Measurements from ENCODE around the gene LIPT1. TPM values are rescaled to one million over a fixed set of nuclear protein-coding genes. Genes with fewer than 3 reads are reported as not detected.
"Not testable (repeated sequence)": the region's sequence is repeated elsewhere in the genome, so short reads cannot be mapped to it uniquely, and the experiment has no call there.

LIPT1 gene
- total RNA-seq = 1 to 10 TPM; 5.7 to 7.2 TPM
- long read RNA-seq, donor 1, partial matches to known transcripts = 0 of 3 reads
- long read RNA-seq, donor 1, other reads (novel, unspliced or antisense) = 0 of 3 reads
- long read RNA-seq, donor 2, partial matches to known transcripts = 1 of 9 reads
- long read RNA-seq, donor 2, other reads (novel, unspliced or antisense) = 0 of 9 reads

DNA sequence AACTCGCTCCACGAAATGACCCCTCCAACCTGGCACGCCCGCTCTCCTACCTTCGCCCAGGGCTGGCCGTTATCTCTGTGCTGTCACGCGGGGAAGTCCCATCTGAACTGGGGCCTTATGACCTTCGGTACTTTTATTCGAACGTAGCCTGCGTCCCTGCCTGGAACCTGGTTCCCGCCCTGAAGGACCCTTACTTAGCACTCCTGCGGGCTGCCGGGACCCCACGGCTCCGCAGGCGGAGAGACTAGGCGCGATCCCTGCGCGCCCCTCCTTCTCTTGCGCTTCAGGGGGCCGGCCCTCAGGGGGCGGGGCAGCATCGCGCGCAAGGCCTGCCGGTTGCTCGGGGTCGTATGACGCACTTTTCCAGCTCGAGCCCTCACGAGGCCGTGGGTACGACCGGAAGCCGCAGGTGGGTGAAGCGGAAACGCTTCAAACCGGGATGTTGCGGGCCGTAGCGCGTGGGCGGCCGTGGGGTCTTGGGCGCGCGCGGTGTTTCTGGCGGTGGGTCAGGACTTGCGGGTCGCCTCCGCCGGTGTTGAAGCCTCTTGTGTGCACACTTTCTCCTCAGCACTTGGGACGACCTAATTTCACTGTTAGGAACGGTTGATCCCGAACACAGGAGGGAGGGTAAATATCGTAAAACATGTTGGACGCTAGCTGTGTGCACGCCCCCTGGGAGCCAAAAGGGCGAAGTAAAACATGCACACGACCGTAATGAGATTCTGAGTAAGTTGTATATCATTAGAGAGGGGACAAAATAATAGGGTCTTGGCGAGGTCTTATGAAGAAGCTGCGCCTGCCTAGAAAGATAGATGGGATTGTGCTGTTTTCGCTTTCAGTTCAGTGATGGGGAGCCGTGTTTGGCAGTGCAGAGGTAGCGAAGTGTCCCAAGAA is at the start of gene LIPT1, which contains the start of gene TSGA10:
TSS of gene LIPT1 (plus strand) at position 325 of the 894 bp plus-strand sequence. CDS start 6,991 bp downstream, outside the sequence.
TSS of gene TSGA10 (minus strand) at position 300 of the 894 bp plus-strand sequence. CDS start 45,503 bp downstream, outside the sequence.
- intact Hi-C loops (cut with DNase I) = no loop called here
- DNase-seq (ENCODE audit: low spot score) = peak; percentile 97

DNA sequence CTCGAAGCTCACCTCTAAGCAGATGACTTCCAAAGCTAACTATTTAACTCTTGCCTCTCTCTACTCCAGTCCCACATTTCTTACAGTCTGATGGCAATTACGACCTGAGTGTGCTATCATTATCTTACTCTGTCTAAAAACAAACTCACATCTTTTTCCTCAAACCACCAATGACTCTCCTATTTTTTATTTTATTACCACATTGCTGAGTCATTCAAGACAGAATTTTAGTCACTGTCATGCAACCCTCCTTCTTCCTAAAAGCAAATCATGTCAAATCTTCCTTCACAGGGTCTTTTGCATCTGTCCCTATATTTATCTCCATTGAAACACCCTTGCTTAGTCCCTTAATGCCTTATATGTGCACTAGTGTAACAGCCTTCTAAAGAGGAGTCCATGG is 47.9 kb upstream of the LIPT1 start:
- intact Hi-C loops (cut with DNase I) = no loop called here
- DNase-seq (ENCODE audit: low spot score) = no peak

DNA sequence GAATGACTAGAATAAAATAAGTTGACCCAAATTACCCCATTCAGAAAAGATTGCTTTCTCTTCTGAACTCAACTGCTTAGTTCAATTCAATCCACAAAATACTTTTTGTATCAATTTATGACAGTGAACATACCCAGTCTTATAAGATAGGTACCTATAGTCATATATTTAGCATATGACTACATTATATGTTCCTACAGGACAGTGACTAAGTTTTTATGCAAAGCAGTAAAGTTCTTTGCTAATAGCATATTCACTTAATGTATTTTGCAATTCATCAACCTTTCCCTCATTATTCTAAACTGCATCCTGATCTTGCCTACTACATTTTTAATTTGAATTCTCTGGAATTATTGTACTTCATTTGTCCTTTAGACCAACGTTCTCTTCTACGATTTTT is 43.5 kb upstream of the LIPT1 start:
- DNase-seq (ENCODE audit: low spot score) = no peak
- intact Hi-C loops (cut with DNase I) = no loop called here

DNA sequence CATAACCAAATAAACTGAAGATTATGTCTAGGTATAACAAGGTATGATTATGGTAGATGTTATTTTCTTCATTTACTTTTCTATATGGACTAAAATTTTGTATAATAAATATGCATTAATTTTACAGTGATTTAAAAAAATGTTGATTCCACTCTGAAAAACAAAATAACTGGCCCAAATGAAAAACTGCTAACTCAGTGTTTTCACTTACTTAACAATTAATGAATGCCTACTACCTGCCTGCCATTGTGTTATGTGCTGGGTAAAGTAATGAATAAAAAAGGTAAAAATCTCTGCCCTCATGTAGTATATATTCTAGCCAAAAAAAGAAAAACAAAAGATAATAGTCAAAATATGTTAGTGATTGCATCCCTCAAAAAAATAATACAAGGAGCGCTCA is 42.8 kb upstream of the LIPT1 start:
- DNase-seq (ENCODE audit: low spot score) = no peak
- intact Hi-C loops (cut with DNase I) = no loop called here

DNA sequence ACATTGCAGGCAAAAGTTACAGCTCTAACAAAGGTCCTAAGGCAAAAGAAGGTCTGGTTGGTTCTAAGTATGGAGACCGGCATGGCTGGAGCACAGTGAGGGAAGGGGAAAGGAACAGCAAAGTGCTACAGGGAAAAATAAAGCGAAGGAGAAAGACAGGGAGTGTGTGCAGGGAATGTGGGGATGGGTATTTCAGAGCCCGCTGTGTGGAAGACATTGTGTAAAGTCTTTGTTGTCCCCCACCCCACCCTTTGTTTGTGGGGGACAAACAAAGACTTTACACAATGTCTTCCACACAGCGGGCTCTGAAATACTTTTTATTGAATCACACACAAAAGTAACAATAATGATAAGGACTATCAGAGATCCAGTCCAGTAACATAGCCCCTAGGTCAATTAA is 42.1 kb upstream of the LIPT1 start:
- no peak for DNase-seq (ENCODE audit: low spot score)
- intact Hi-C loops (cut with DNase I) = no loop called here

DNA sequence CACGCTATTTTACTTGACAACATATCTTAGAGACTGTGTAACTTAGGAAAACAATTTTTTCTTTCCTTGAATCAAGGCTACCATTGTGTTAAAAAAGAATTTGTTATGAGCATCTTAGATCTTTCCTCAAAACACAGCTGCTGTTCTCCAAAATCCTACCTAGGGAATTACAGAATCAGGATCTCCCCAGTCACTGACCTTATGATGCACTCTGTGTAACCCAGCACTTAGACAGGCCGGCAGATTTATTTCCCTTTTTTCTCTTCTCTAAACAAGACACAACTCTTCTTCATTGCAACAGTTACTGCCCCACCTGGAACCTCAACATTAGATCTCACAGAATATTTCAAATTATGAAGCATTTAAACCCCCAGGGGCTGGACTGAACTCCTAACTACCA is 26.8 kb upstream of the LIPT1 start:
- no peak for DNase-seq (ENCODE audit: low spot score)
- intact Hi-C loops (cut with DNase I) = no loop called here

DNA sequence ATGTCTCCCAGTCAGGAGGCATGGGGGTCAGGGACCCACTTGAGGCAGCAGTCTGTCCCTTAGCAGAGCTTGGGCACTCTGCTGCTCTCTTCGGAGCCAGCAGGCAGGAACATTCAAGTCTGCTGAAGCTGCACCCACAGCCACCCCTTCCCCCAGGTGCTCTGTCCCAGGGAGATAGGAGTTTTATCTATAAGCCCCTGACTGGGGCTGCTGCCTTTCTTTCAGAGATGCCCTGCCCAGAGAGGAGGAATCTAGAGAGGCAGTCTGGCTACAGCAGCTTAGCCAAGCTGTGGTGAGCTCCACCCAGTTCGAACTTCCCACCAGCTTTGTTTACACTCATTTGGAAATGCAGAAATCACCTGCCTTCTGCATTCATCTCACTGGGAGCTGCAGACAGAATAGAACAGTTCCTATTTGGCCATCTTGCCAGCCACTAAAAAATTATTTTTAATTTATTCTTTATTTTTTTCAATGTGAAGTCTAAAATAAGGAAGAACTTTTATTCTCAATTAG is 19.7 kb upstream of the LIPT1 start:
- intact Hi-C loops (cut with DNase I); DNase-seq (ENCODE audit: low spot score): not testable (repeated sequence)

DNA sequence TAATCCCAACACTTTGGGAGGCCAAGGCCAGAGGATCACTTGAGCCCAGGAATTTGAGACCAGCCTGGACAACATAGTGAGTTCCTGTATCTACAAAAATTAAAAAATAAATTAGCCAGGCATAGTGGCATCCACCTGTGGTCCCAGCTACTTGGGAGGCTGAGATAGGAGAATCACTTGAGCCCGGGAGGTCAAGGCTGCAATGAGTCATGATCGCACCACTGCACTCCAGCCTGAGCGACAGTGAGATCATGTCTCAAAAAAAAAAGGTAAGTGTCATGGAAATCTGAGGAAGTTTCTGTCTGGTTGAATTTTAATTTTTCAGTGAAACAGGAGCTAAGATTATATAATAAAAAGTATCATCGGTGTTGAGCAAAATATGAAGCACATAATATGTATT is 15.8 kb upstream of the LIPT1 start:
- no peak for DNase-seq (ENCODE audit: low spot score)
- intact Hi-C loops (cut with DNase I) = no loop called here

DNA sequence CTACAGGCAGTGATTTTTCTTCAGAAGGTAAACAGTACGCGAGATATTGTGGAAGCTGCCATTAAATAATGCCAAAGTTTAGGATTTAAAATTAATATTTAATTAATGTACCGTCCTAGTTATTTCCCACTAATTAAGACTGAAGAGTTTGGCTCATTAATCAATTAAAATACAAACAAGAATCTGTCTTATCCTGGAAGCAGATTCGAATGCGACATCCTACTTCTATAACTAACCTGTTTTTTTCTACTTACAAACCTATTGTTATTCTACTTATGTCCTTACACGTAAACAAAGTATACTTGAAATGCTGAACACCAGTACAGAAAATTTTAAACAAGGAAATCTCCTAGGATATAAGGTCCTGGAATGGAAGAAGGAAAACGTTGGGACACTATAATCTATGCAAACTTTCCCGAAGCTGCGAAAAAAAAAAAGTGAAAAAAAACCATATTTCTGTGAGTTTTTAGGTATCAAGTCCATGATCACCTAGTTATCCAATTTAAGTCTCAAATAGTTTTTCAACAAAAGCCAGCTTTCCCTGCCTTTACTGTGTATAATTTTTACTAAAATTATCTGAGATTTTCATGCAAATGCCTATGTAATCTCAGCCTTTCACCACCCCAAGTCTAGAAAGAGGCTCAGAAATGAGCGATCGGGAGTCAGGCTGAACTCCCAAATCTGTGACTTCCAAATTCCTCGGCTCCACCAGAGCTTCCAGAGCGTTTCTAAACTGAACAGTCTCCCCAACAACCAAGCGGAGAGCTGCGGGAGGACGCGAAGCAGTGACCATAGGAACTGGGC is 14.5 kb upstream of the LIPT1 start:
- DNase-seq (ENCODE audit: low spot score) = no peak
- intact Hi-C loops (cut with DNase I) = no loop called here

DNA sequence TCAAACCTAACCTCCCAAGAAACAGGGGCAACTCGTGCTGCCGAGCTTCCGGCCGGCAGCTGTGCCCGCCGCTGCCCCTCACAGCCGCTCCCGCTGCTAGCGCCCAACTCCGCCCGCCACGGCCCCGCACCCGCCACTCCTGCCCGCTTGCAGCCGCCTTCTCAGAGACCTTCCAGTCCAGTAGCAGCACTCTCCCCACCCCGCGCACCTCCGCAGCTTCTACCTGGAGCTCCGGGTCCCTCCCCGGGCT is 14.0 kb upstream of the LIPT1 start:
- DNase-seq (ENCODE audit: low spot score) = no peak
- intact Hi-C loops (cut with DNase I) = no loop called here

DNA sequence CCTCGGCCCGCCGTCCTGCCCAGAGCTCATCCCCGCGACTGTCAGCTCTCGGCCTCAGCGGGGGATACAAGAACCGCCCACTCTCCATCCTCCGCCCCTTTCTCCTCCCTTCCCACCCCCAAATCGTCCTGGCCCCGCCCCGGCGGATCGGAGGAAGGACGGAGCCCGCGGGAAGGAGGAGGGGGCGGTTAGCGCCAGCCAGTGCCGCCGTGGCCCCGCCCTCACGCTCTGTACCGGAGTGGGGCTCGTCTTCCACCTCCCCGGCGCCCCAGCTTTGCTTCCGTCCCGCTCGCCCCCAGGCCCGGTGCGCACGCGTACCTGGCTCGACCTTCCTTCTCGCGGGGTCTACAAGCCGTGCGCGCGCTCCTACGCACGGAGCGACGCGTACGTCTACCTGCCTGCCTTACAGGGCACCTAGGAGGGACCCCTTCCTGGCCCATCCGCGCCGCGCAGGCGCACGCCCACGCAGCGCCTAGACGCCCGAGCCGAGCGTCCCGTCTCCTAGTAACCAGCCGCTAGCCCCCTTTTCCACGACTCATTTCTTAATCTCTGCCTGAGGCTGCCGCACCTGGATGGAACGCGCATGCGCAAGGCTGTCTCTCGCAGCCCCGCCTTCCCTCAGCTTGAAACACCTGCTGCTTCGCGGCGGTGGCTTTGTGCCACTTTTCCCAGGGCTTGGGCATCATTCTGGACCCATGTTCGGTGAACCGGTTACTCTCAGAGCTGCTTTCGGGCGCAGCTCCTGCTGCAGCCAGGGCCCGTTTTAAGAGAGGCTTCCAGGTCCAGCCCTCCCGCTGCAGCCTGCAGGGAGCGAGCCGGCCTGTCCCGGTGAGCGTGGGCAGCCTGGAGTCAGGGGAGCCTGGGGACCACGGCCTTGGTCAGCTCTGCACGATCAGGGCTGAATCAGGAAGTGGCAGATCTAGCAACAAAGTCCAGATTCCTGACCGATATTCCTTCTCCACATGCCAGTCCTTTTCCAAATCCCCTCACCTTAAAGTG is 13.4 kb upstream of the LIPT1 start, which contains the start of gene C2orf15:
TSS of gene C2orf15 (plus strand) at position 598 of the 999 bp plus-strand sequence. CDS start 8,852 bp downstream, outside the sequence.
- intact Hi-C loops (cut with DNase I) = no loop called here

DNA sequence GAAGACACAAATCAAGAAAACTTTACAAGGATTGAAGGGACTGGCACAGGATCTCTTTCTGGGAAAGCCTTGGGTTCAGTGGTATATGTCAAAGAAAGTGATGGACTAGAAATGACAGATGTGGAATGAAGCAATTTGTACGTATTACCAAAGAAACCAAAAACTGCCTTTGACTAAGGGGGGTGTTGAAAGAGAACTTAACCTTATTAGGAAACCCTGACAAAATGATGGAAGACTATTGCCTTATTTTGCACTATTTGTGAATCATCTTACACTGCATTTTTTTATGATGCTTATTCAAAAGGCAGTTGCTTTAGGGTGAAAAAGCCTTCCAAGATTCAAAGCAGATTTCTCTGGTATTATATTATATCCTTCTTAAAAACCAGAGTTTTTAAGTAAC is 4.1 kb upstream of the LIPT1 start:
- intact Hi-C loops (cut with DNase I) = no loop called here
- no peak for DNase-seq (ENCODE audit: low spot score)

More for the DNA sequence above, 13.4 kb upstream of the LIPT1 start, which contains the start of gene C2orf15:
- DNase-seq (ENCODE audit: low spot score) = peak; percentile 96

DNA sequence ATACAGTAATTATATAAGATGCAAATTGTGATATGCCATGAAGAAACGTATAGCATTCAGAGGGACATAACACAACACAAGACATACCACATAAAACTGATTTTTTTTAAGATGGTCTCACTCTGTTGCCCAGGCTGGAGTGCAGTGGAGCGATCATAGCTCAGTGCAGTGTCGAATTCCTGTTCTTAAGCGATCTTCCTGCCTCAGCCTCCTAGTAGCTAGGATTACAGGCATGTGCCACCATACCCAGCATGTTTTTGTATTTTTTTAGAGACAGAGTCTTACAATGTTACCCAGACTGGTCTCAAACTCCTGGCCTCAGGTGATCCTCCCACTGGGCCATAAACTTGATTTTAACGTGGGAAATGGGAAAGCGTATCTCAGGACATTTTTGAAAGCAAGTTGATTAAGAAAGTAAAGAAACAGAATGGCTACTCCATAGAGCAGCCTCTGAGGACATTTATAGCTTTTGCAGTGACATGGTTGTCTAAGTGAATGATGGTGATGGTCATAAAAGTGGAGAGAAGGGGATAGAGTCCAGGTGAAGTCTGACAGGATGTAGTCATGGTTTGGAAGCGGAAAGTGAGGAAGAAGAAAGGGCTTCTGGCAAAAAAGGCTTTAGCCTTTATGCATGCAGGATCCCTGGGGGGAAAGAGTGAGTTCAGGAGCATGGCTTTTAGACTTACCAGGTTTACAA is 2.4 kb upstream of the LIPT1 start:
- no peak for DNase-seq (ENCODE audit: low spot score)
- intact Hi-C loops (cut with DNase I) = loop anchor here in 1 of 2 donors (2.0 kb wide), 1 partner anchor 176 kb away; no protein-coding TSS in a partner anchor

DNA sequence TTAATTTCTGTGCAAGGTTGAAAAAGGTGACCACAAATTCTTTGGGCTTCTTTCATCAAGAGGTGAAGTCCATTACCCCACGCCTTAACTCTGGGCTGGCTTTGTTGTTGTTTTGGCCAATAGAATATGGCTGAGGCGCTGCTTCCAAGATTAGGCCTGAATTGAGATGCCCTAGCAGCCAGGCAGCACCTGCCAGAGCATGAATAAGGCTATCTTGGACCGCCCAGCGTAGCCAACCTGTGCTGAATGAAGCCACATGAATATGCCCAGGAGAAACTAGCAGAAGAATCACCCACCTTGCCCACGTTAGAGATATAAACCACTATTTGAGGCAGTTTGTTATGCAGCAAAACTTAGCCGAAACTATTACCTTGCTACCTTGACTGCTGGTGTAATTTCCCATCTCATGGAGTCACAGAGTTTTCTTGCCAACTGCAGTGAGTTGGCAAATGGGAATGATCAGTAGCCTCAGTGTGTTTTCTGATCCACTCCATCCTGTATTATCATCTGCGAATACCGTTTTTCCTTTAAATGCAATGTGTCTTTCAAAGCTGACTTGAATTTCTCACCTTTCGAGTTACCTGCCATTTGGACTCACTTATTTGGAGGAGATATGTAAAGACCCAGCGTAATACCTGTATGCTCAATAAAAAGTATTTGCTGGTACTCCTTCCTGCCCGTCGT is 704 bp upstream of the LIPT1 start:
- DNase-seq (ENCODE audit: low spot score) = no peak
- intact Hi-C loops (cut with DNase I) = loop anchor here in 1 of 2 donors (2.0 kb wide), 1 partner anchor 175 kb away; no protein-coding TSS in a partner anchor

DNA sequence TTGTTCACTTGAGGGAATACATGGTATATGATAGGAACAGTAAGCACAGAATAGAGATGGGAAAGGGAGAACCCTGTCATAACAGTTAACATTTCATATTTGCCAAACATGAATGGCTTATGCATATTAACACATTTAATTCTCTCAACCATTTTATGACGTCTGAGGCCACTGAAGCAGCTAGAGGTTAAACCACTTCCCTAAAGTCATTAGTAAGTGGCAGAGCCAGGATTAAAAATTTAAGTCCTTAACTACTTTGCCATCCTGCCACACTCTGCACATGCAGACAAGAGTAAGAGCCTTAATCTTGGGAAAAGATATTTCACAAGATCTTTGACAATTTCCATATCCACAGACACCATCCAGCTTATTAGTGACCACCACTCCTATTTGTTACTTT is 2.1 kb downstream of the LIPT1 start:
- DNase-seq (ENCODE audit: low spot score) = no peak
- intact Hi-C loops (cut with DNase I) = no loop called here

DNA sequence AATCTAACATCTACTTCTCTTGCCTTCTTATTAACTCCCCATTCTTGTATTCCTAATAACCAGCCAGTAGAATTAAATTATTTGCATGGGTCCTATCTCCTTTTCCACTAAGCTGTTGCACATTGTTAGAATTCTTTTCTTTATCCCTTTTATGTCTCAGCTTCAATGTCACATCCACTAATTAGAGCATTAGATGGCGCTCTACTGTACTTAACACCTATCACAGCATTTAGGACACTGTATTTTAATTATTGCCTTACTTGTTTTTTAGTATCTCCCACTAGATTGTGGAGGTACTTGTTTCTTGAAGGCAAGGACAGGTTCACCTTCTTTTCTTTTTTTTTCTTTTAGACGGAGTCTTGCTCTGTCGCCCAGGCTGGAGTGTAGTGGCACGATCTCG is 3.8 kb downstream of the LIPT1 start:
- intact Hi-C loops (cut with DNase I) = no loop called here
- no peak for DNase-seq (ENCODE audit: low spot score)

DNA sequence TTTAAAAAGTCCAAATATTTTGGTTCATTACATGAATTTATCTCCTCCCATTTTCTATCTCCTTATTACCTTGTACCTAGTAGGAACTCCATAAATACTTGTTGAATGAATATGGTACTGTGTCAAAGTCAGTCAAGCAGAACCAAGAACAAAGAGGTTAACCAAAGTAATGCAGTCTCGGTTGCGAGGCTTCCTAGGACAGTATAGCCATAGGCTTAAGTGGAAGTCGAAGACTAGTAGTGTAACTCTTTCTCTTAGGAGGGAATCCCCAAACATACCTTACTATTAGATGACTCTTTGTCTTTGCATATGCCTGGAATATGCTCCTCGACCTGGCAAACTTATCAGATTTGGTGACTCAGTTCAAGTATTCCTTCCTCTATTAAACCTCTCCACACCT is 4.8 kb downstream of the LIPT1 start:
- no peak for DNase-seq (ENCODE audit: low spot score)
- intact Hi-C loops (cut with DNase I) = no loop called here

All from posterior vena cava (tissue), 2 donors.